HepG2 (cell line): ENCODE measurements around the gene B3GALNT2. TPM values are rescaled to one million over a fixed set of nuclear protein-coding genes. Genes with fewer than 3 reads are reported as not detected.
A peak's percentile ranks its signal among the peaks of the same experiment; 100 is the strongest.
"Not testable (repeated sequence)": the region's sequence is repeated elsewhere in the genome, so short reads cannot be mapped to it uniquely, and the experiment has no call there.

Source experiments
- ATAC-seq: fragments of 200-7000 bp; cut with Tn5 transposase; 3 replicates; pipeline ENCODE4 v1.9.1; 2020; ENCODE audit warnings: mild to moderate bottlenecking, moderate library complexity
- BruUV-seq: library from RNA; stranded (reverse); fragments of 400-500 nt; replicated peaks from 2 replicates; lab custom pipeline; 2021; lab: Mats Ljungman, UMichigan
- CTCF ChIA-PET: fragments of 300-600 bp; formaldehyde crosslinking; extraction: SDS; loops from one replicate; lab custom pipeline; 2021; ENCODE audit warnings: low total read pairs, inconsistent platforms, low intra/inter-chr PET ratio; lab: Yijun Ruan, JAX
- POLR2A ChIA-PET: fragments of 350-600 bp; sonication (Branson Sonifier 250); formaldehyde crosslinking; loops from one replicate; lab custom pipeline; 2020; ENCODE audit warnings: antibody characterized with exemption, inconsistent platforms; lab: Yijun Ruan, JAX
- DNase-seq: peaks from one replicate; pipeline ENCODE4 v3.0.0-alpha.2; 2015; ENCODE audit warnings: low spot score
- FAIRE-seq: peaks from 3 replicates; lab custom pipeline; 2011; peaks lifted over from hg19 to GRCh38; lab: Jason Lieb, UNC
- H2AFZ ChIP-seq: one replicate; pipeline ENCODE4 v1.6.1; 2011; ENCODE audit warnings: low read length, inconsistent platforms
- H3K27ac ChIP-seq: fragments of 300-600 bp; 3 replicates; pipeline ENCODE4 v1.8.0; 2011; ENCODE audit warnings: mixed run types, mild to moderate bottlenecking, mixed read lengths, low read length, inconsistent platforms; ENCODE audit not compliant: insufficient read depth; ENCODE audit errors: extremely low read length
- H3K27me3 ChIP-seq, 2 experiments: fragments of 200-600 bp in 1 of 2; 2 replicates in 1 of 2; 3 replicates in 1 of 2; pipeline versions ENCODE4 v1.6.0 to v1.8.0; 2011; ENCODE audit warnings: low read length in 2 of 2, mild to moderate bottlenecking in 2 of 2, moderate library complexity in 2 of 2, inconsistent platforms in 1 of 2; ENCODE audit not compliant: insufficient read depth in 2 of 2, control insufficient read depth in 1 of 2
- H3K36me3 ChIP-seq, 2 experiments: fragments of 200-600 bp in 1 of 2; replicated peaks in 1 of 2; 2 replicates in 1 of 2; 3 replicates in 1 of 2; pipeline versions ENCODE4 v1.5.1 to v1.8.0; 2011; ENCODE audit warnings: low read length in 2 of 2, inconsistent platforms in 1 of 2; ENCODE audit not compliant: insufficient read depth in 2 of 2, control insufficient read depth in 1 of 2
- H3K4me1 ChIP-seq: 2 replicates; pipeline ENCODE4 v1.5.1; 2012; ENCODE audit warnings: low read length, inconsistent platforms; ENCODE audit not compliant: insufficient read depth
- H3K4me2 ChIP-seq: 2 replicates; pipeline ENCODE4 v1.6.0; 2011; ENCODE audit warnings: low read depth, low read length, inconsistent platforms
- H3K4me3 ChIP-seq, 3 experiments: fragments of 200-600 bp in 1 of 3; sonication (generic), shearing (Covaris generic) in 1 of 3; replicated peaks in 1 of 3; 2 replicates each; pipeline ENCODE4 v1.5.1; 2011 to 2016; ENCODE audit warnings: low read length in 3 of 3, inconsistent platforms in 2 of 3, low read depth in 2 of 3, mild to moderate bottlenecking in 2 of 3, control low read depth in 1 of 3, mixed read lengths in 1 of 3; ENCODE audit not compliant: insufficient read depth in 1 of 3
- H3K79me2 ChIP-seq: one replicate; pipeline ENCODE4 v1.6.1; 2011; ENCODE audit warnings: low read length, inconsistent platforms; ENCODE audit not compliant: insufficient read depth
- H3K9ac ChIP-seq: 2 replicates; pipeline ENCODE4 v1.6.0; 2011; ENCODE audit warnings: mild to moderate bottlenecking, low read depth, low read length, inconsistent platforms; ENCODE audit not compliant: insufficient read depth
- H3K9me3 ChIP-seq: 2 replicates; pipeline ENCODE4 v1.5.1; 2012; ENCODE audit warnings: mild to moderate bottlenecking, low read length
- H4K20me1 ChIP-seq: 2 replicates; pipeline ENCODE4 v1.6.0; 2011; ENCODE audit warnings: inconsistent platforms, mild to moderate bottlenecking, low read length, moderate library complexity; ENCODE audit not compliant: insufficient read depth
- BCL6 ChIP-seq: IDR thresholded peaks from 2 replicates; pipeline ENCODE4 v1.6.1; 2016; ENCODE audit warnings: missing genetic modification reagents, missing compliant biosample characterization
- ZBTB33 ChIP-seq: sonication (generic); formaldehyde crosslinking; IDR thresholded peaks from 2 replicates; pipeline ENCODE4 v1.4.0; 2020; ENCODE audit warnings: missing genetic modification reagents
- ZNF546 ChIP-seq: sonication (generic); formaldehyde crosslinking; conservative IDR thresholded peaks from 2 replicates; pipeline ENCODE4 v1.8.1; 2023; ENCODE audit warnings: mild to moderate bottlenecking, missing genetic modification reagents
- WGBS: methylation state at CpG from one replicate; pipeline ENCODE4 v1.1.6; 2017; ENCODE audit warnings: low lambda C conversion rate; 5-methylcytosine and 5-hydroxymethylcytosine counted together
- in situ Hi-C: cut with HindIII; loops from 2 replicates; pipeline ENCODE4 v1.10.0; 2017; ENCODE audit warnings: low pct_unique_long_range_greater_than_20kb; ENCODE audit not compliant: extremely low pct_ligation_motif_present
- intact Hi-C: fragments of 100-400 bp; cut with micrococcal nuclease; formaldehyde crosslinking; loops from one replicate; pipeline ENCODE4 v1.10.0; 2022; ENCODE audit not compliant: unreplicated experiment
- polyA plus RNA-seq, 8 experiments: library from polyadenylated mRNA; depleted of rRNA in 3 of 8; stranded (reverse) in 7 of 8; unstranded in 1 of 8; fragments of >200 nt; fragmentation: Illumina TruSeq in 4 of 8; extraction: Trizol in 4 of 8; gene quantifications; 2 replicates each; pipeline versions ENCODE4 v1.2.1 to v1.2.3, GENCODE V29; 2011 to 2016; ENCODE audit warnings: low read depth in 4 of 8, missing spikeins in 1 of 8, mixed read lengths in 1 of 8; ENCODE audit not compliant: insufficient read depth in 1 of 8
- total RNA-seq, 5 experiments: library from RNA; depleted of rRNA; stranded (reverse); fragments of >200 nt; fragmentation: Illumina TruSeq; extraction: Trizol; gene quantifications; 2 replicates each; pipeline ENCODE4 v1.2.3, GENCODE V29; 2016; ENCODE audit warnings: low read depth in 1 of 5

The B3GALNT2 gene
- total and polyA plus RNA-seq, 2 of the 13 experiments (the other 11 are each of a cell fraction or from before 2014, with no cell fraction given), result 16.5 to 28.9 TPM

- intact Hi-C loops, result no loop called here
These were observed 41.2 kb upstream of the B3GALNT2 start for GRCh38 chr1:235545292-235545930.

GRCh38 chr1:235542845-235543244 is 38.6 kb upstream of the B3GALNT2 start:
- intact Hi-C loops, CTCF ChIA-PET, H4K20me1 ChIP-seq, H3K9ac ChIP-seq, H3K27me3 ChIP-seq, FAIRE-seq, DNase-seq, H3K4me2 ChIP-seq, H3K27ac ChIP-seq, H3K4me1 ChIP-seq, H3K36me3 ChIP-seq, H3K9me3 ChIP-seq, BruUV-seq, H2AFZ ChIP-seq, in situ Hi-C loops, ATAC-seq, H3K4me3 ChIP-seq, POLR2A ChIA-PET, H3K79me2 ChIP-seq: not testable (repeated sequence)
- 73% methylated on average over 3 of the region's 7 CpGs for WGBS

More at GRCh38 chr1:235545292-235545930, 41.2 kb upstream of the B3GALNT2 start:
- Histone ChIP-seq H3K27ac (no peak overlapping the region), H3K9ac (no peak overlapping the region), H3K4me3 (no peak overlapping the region), H3K9me3 (no peaks in the 10 kb centered on the region), H3K4me1 (peaks cover 10% of the 10 kb centered on the region), H4K20me1 (no peaks in the 10 kb centered on the region), H3K4me2 (no peak overlapping the region), H3K36me3 (peaks cover 0 to 1% of the 10 kb centered on the region in 2 experiments; a peak in 1 of 5 replicates), H2AFZ (no peak overlapping the region), H3K79me2 (no peaks in the 10 kb centered on the region), H3K27me3 (no peaks in the 10 kb centered on the region)
- no TSS peak for BruUV-seq
- TF ChIP-seq ZNF546 (CRISPR knock-in tag) (no peak), BCL6 (CRISPR knock-in tag) (peak; percentile 59; the same call in 1 of the 2 replicates), ZBTB33 (CRISPR knock-in tag) (peak; percentile 76)
- CTCF ChIA-PET, result no interaction called here
- ATAC-seq, result peak; percentile 65
- WGBS, result 48% methylated on average over 9 of the region's 9 CpGs
- POLR2A ChIA-PET, result no interaction called here
- in situ Hi-C loops, result no loop called here
- FAIRE-seq, result no peak
- DNase-seq, result no peak
